HepG2 (cell line): ENCODE data around the gene CUL9. TPM values are rescaled to one million over a fixed set of nuclear protein-coding genes. Genes with fewer than 3 reads are reported as not detected.

Experiments used
- BCL6 ChIP-seq: IDR thresholded peaks from 2 replicates; pipeline ENCODE4 v1.6.1; 2016; ENCODE audit warnings: missing genetic modification reagents, missing compliant biosample characterization
- FOXC1 ChIP-seq: sonication (generic); formaldehyde crosslinking; IDR thresholded peaks from 2 replicates; pipeline ENCODE4 v1.8.0; 2022; ENCODE audit warnings: mild to moderate bottlenecking, missing genetic modification reagents, borderline replicate concordance
- HDAC6 ChIP-seq: fragments of 200-600 bp; sonication (generic); IDR thresholded peaks from 2 replicates; pipeline ENCODE4 v1.7.0; 2017; ENCODE audit warnings: mild to moderate bottlenecking, antibody characterized with exemption, low read length, low read depth
- ISL2 ChIP-seq: sonication (generic); formaldehyde crosslinking; IDR thresholded peaks from 2 replicates; pipeline ENCODE4 v1.5.0; 2020; ENCODE audit warnings: missing genetic modification reagents
- JDP2 ChIP-seq: sonication (generic); formaldehyde crosslinking; IDR thresholded peaks from 2 replicates; pipeline ENCODE4 v1.8.1; 2022; ENCODE audit warnings: missing genetic modification reagents, borderline replicate concordance
- MED13 ChIP-seq: sonication (generic); formaldehyde crosslinking; IDR thresholded peaks from 2 replicates; pipeline ENCODE4 v1.5.0; 2020; ENCODE audit warnings: missing genetic modification reagents
- NCOA5 ChIP-seq: sonication (generic); formaldehyde crosslinking; IDR thresholded peaks from 2 replicates; pipeline ENCODE4 v1.4.0; 2020; ENCODE audit warnings: missing genetic modification reagents
- PHF5A ChIP-seq: IDR thresholded peaks from one replicate; pipeline ENCODE4 v1.6.1; 2018; ENCODE audit warnings: low read depth, missing genetic modification reagents; ENCODE audit not compliant: unreplicated experiment
- ZBTB1 ChIP-seq: sonication (generic); formaldehyde crosslinking; IDR thresholded peaks from 2 replicates; pipeline ENCODE4 v1.4.0; 2020; ENCODE audit warnings: missing genetic modification reagents, borderline replicate concordance
- ZNF260 ChIP-seq: sonication (generic); formaldehyde crosslinking; IDR thresholded peaks from 2 replicates; pipeline ENCODE4 v1.4.0; 2020; ENCODE audit warnings: missing genetic modification reagents, low read depth, mild to moderate bottlenecking, borderline replicate concordance
- ZNF703 ChIP-seq: sonication (generic); formaldehyde crosslinking; IDR thresholded peaks from 2 replicates; pipeline ENCODE4 v1.5.1; 2020; ENCODE audit warnings: missing genetic modification reagents, mild to moderate bottlenecking, moderate library complexity, borderline replicate concordance
- polyA plus RNA-seq, 8 experiments: library from polyadenylated mRNA; depleted of rRNA in 3 of 8; stranded (reverse) in 7 of 8; unstranded in 1 of 8; fragments of >200 nt; fragmentation: Illumina TruSeq in 4 of 8; extraction: Trizol in 4 of 8; gene quantifications; 2 replicates each; pipeline versions ENCODE4 v1.2.1 to v1.2.3, GENCODE V29; 2011 to 2016; ENCODE audit warnings: low read depth in 4 of 8, missing spikeins in 1 of 8, mixed read lengths in 1 of 8; ENCODE audit not compliant: insufficient read depth in 1 of 8
- total RNA-seq, 5 experiments: library from RNA; depleted of rRNA; stranded (reverse); fragments of >200 nt; fragmentation: Illumina TruSeq; extraction: Trizol; gene quantifications; 2 replicates each; pipeline ENCODE4 v1.2.3, GENCODE V29; 2016; ENCODE audit warnings: low read depth in 1 of 5
- TF ChIP-seq, protein P1 (sequence below): sonication (generic); formaldehyde crosslinking; IDR thresholded peaks from 2 replicates; pipeline ENCODE4 v1.4.0; 2020; ENCODE audit warnings: missing genetic modification reagents, borderline replicate concordance
- TF ChIP-seq, protein P2 (sequence below): sonication (generic); formaldehyde crosslinking; IDR thresholded peaks from 2 replicates; pipeline ENCODE4 v1.4.0; 2020; ENCODE audit warnings: missing genetic modification reagents
- TF ChIP-seq, protein P3 (sequence below): IDR thresholded peaks from 2 replicates; pipeline ENCODE4 v1.6.1; 2016; ENCODE audit warnings: low read depth, control low read depth
- TF ChIP-seq, protein P4 (sequence below): sonication (generic); formaldehyde crosslinking; IDR thresholded peaks from 2 replicates; pipeline ENCODE4 v1.5.0; 2020; ENCODE audit warnings: mild to moderate bottlenecking, missing genetic modification reagents
- TF ChIP-seq, protein P5 (sequence below): sonication (generic); formaldehyde crosslinking; IDR thresholded peaks from 2 replicates; pipeline ENCODE4 v1.4.0; 2020; ENCODE audit warnings: missing genetic modification reagents

The CUL9 gene
- total and polyA plus RNA-seq, 2 of the 13 experiments (the other 11 are each of a cell fraction or from before 2014, with no cell fraction given), result 11.4 to 13.7 TPM

DNA sequence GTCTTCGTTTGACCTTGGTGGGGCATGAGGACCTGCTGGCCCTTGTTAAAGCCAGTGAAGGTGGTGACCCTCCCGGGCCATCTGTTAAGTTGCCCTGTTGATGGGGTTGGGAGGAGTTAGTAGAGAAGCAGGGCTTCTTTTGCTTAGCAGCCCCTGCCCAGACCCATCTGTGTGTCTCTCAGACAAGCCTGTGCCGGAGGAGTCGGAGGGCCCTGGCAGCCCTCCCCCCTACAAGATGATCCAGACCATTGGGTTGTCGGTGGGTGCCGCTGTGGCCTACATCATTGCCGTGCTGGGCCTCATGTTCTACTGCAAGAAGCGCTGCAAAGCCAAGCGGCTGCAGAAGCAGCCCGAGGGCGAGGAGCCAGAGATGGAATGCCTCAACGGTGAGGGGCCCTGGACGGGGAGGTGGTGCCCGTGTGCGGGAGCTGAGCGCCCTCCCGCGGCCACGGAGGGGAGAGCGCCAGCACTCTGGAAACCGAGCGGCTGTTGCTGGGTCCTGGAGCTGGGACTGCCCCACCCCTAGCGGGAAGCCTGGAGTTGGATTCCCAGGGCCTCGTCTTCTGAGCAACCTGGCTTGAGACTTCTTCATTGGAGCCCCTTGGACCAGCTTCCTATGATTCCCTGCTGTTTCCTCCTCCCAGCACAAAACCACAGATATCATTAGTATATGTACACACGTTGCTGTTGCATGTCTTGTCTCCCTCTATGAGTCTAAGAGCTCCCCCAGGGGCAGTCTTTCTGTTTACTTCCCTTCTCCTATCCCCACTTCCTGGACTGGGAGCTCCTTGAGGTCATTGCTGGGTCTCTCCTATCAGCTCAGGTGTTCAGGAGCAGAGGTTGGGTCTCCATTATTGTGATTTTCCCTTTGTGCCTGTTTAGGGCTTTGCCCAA is 38.5 kb upstream of the CUL9 start (continued):
- TF ChIP-seq, protein P1, sequence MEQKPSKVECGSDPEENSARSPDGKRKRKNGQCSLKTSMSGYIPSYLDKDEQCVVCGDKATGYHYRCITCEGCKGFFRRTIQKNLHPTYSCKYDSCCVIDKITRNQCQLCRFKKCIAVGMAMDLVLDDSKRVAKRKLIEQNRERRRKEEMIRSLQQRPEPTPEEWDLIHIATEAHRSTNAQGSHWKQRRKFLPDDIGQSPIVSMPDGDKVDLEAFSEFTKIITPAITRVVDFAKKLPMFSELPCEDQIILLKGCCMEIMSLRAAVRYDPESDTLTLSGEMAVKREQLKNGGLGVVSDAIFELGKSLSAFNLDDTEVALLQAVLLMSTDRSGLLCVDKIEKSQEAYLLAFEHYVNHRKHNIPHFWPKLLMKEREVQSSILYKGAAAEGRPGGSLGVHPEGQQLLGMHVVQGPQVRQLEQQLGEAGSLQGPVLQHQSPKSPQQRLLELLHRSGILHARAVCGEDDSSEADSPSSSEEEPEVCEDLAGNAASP (CRISPR knock-in tag), result peak; percentile 68; the same call in 1 of the 2 replicates
- TF ChIP-seq ZNF260 (CRISPR knock-in tag) (no peak), JDP2 (CRISPR knock-in tag) (no peak), FOXC1 (CRISPR knock-in tag) (no peak; the same call in 1 of the 2 replicates), BCL6 (no peak), MED13 (CRISPR knock-in tag) (no peak), PHF5A (CRISPR knock-in tag) (peak; percentile 54), ISL2 (CRISPR knock-in tag) (peak; percentile 77), NCOA5 (CRISPR knock-in tag) (no peak), ZNF703 (CRISPR knock-in tag) (no peak), HDAC6 (no peak), ZBTB1 (CRISPR knock-in tag) (no peak)
- TF ChIP-seq, protein P2, sequence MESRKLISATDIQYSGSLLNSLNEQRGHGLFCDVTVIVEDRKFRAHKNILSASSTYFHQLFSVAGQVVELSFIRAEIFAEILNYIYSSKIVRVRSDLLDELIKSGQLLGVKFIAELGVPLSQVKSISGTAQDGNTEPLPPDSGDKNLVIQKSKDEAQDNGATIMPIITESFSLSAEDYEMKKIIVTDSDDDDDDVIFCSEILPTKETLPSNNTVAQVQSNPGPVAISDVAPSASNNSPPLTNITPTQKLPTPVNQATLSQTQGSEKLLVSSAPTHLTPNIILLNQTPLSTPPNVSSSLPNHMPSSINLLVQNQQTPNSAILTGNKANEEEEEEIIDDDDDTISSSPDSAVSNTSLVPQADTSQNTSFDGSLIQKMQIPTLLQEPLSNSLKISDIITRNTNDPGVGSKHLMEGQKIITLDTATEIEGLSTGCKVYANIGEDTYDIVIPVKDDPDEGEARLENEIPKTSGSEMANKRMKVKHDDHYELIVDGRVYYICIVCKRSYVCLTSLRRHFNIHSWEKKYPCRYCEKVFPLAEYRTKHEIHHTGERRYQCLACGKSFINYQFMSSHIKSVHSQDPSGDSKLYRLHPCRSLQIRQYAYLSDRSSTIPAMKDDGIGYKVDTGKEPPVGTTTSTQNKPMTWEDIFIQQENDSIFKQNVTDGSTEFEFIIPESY (CRISPR knock-in tag), result peak; percentile 65; the same call in 1 of the 2 replicates
- TF ChIP-seq, protein P3, sequence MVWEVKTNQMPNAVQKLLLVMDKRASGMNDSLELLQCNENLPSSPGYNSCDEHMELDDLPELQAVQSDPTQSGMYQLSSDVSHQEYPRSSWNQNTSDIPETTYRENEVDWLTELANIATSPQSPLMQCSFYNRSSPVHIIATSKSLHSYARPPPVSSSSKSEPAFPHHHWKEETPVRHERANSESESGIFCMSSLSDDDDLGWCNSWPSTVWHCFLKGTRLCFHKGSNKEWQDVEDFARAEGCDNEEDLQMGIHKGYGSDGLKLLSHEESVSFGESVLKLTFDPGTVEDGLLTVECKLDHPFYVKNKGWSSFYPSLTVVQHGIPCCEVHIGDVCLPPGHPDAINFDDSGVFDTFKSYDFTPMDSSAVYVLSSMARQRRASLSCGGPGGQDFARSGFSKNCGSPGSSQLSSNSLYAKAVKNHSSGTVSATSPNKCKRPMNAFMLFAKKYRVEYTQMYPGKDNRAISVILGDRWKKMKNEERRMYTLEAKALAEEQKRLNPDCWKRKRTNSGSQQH (CRISPR knock-in tag), result peak; percentile 79; the same call in 1 of the 2 replicates
- TF ChIP-seq, protein P4, sequence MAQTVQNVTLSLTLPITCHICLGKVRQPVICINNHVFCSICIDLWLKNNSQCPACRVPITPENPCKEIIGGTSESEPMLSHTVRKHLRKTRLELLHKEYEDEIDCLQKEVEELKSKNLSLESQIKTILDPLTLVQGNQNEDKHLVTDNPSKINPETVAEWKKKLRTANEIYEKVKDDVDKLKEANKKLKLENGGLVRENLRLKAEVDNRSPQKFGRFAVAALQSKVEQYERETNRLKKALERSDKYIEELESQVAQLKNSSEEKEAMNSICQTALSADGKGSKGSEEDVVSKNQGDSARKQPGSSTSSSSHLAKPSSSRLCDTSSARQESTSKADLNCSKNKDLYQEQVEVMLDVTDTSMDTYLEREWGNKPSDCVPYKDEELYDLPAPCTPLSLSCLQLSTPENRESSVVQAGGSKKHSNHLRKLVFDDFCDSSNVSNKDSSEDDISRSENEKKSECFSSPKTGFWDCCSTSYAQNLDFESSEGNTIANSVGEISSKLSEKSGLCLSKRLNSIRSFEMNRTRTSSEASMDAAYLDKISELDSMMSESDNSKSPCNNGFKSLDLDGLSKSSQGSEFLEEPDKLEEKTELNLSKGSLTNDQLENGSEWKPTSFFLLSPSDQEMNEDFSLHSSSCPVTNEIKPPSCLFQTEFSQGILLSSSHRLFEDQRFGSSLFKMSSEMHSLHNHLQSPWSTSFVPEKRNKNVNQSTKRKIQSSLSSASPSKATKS (CRISPR knock-in tag), result no peak
- TF ChIP-seq, protein P5, sequence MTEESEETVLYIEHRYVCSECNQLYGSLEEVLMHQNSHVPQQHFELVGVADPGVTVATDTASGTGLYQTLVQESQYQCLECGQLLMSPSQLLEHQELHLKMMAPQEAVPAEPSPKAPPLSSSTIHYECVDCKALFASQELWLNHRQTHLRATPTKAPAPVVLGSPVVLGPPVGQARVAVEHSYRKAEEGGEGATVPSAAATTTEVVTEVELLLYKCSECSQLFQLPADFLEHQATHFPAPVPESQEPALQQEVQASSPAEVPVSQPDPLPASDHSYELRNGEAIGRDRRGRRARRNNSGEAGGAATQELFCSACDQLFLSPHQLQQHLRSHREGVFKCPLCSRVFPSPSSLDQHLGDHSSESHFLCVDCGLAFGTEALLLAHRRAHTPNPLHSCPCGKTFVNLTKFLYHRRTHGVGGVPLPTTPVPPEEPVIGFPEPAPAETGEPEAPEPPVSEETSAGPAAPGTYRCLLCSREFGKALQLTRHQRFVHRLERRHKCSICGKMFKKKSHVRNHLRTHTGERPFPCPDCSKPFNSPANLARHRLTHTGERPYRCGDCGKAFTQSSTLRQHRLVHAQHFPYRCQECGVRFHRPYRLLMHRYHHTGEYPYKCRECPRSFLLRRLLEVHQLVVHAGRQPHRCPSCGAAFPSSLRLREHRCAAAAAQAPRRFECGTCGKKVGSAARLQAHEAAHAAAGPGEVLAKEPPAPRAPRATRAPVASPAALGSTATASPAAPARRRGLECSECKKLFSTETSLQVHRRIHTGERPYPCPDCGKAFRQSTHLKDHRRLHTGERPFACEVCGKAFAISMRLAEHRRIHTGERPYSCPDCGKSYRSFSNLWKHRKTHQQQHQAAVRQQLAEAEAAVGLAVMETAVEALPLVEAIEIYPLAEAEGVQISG, result peak; percentile 70
